ENCODE measurements around the gene TMEM115. TPM values are rescaled to one million over a fixed set of nuclear protein-coding genes. Genes with fewer than 3 reads are reported as not detected.

TMEM115 gene, protein sequence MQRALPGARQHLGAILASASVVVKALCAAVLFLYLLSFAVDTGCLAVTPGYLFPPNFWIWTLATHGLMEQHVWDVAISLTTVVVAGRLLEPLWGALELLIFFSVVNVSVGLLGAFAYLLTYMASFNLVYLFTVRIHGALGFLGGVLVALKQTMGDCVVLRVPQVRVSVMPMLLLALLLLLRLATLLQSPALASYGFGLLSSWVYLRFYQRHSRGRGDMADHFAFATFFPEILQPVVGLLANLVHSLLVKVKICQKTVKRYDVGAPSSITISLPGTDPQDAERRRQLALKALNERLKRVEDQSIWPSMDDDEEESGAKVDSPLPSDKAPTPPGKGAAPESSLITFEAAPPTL
- 59.6 and 74.7 TPM in 2 replicates for total RNA-seq

DNA sequence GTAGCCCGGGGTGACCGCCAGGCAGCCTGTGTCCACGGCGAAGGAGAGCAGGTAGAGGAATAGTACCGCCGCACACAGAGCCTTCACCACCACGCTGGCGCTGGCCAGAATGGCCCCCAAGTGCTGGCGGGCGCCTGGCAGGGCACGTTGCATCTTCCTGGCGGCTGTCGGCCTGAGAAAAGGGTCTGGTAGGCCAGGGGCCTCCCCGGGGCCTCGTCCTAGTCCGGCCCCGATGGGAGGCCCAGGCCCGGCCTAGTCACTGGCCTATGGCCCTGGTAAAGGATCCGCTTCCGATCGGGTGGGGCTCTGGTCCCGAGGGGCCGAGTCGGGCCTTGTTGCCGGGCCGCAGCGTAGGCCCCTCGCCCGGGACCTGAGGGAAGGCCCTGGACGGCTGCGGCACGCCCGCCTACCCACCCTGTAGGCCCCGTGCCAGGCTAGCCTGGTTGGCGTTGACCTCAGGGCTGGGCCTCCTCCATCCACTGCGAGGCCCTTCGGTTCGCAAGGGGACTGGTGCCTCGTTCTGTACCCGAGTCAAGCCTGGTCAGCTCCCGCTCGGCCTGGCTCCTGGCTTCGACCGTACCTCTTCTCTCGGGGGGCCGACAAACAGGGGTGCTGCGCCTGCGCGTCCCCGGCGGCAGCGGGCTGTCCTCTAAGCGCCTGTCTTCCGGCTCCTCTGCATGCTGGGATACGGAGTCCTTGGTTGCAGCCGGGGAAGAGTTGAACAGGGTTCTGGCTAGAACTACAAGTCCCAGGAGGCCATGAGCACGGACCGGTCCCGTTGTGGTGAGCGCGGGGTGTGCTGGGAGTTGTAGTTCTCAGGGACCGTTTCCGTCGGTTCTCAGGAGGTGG is at the start of gene TMEM115:
Gene TMEM115, minus strand, starts transcription at position 611 of the 849 bp plus-strand sequence. Its CDS starts 458 bp downstream, at position 153.

DNA sequence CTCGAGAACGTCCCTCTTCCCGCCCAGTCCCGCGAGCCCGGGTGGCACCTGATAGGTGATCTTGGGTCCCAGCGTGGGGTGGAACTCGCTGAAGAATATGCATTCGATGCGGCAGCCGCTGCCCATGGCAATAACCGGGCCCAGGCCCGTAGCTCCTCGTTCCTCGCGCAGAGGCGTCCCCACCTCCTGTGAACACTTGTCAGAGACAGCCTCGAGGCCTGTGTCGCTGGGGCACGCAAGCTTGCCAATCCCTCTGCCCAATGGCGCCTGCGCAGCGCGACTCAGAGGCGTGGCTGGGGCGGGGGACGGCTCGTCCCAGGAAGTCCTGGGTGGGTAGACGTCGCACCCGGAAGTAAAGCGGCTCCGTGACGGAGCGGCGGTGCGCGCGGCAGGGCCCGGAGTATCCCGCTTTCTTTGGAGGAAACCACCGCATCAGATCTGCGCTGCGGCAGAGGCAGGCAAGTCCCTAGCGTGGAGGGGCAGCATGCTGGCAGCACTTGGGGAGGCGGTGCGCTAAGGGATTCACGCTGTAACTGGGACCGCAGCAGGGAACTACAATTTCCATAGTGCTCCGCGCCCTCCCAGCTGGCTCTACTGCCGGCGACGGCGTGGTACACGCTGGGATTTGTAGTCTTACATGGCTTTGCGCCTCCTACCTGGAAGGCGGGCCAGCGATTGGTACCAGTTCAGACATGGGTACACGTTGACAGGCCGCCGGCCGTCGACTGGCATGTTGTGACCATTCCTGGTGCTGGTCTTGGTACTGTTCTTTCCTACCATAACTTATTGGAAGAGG is 8.6 kb downstream of the TMEM115 start, which contains the start of the genes CYB561D2 and NPRL2:
Gene CYB561D2, plus strand, starts transcription at position 336 of the 796 bp plus-strand sequence. CDS start 572 bp downstream, outside the sequence.
Gene NPRL2, minus strand, starts transcription at position 249 of the 796 bp plus-strand sequence. Its CDS starts 123 bp downstream, at position 126.

GRCh38 chr3:50345586-50346234 is 13.6 kb downstream of the TMEM115 start, which contains the start of gene ZMYND10:
Gene ZMYND10 (minus strand): TSS chr3:50345732. CDS start chr3:50345579, 153 bp downstream.

GRCh38 chr3:50340448-50341329 is 18.6 kb downstream of the TMEM115 start, which contains the start of gene RASSF1:
Gene RASSF1 (minus strand): TSS chr3:50340836. CDS start chr3:50340805, 31 bp downstream.

GRCh38 chr3:50327943-50328691 is 31.2 kb downstream of the TMEM115 start, which contains the start of gene TUSC2:
Gene TUSC2 (minus strand): TSS chr3:50328223. CDS start chr3:50328099, 124 bp downstream.

GRCh38 chr3:50322386-50323091 is 36.8 kb downstream of the TMEM115 start, which contains the start of gene HYAL2:
Gene HYAL2 (minus strand): TSS chr3:50322745. CDS start chr3:50320489, 2,256 bp downstream.

Other genes starting within 250 kb of the TMEM115 start
- gene SEMA3F, start 204.2 kb downstream of the TMEM115 start, total RNA-seq = 12.4 and 40.2 TPM in 2 replicates
- gene GNAT1, start 167.9 kb downstream of the TMEM115 start, total RNA-seq = not detected in 2 replicates
- gene SLC38A3, start 154.2 kb downstream of the TMEM115 start, total RNA-seq = 0.40 TPM in 1 of 2 replicates, not detected in the other
- gene GNAI2, start 123.3 kb downstream of the TMEM115 start, total RNA-seq = 137 and 271 TPM in 2 replicates
- 3.1 and 26.3 TPM in 2 replicates for gene SEMA3B, start 90.4 kb downstream of the TMEM115 start, total RNA-seq
- gene LSMEM2, start 80.4 kb downstream of the TMEM115 start, total RNA-seq = not detected in 2 replicates
- 39.0 and 86.2 TPM in 2 replicates for gene IFRD2, start 67.1 kb downstream of the TMEM115 start, total RNA-seq
- gene HYAL3, start 60.1 kb downstream of the TMEM115 start, total RNA-seq = 7.4 and 13.4 TPM in 2 replicates
- 12.3 and 14.3 TPM in 2 replicates for gene NAA80, start 60.1 kb downstream of the TMEM115 start, total RNA-seq
- 1.3 and 4.5 TPM in 2 replicates for gene HYAL1, start 55.9 kb downstream of the TMEM115 start, total RNA-seq
- gene HYAL2, start 36.8 kb downstream of the TMEM115 start, total RNA-seq = 68.3 and 88.3 TPM in 2 replicates
- gene TUSC2, start 31.3 kb downstream of the TMEM115 start, total RNA-seq = 17.6 and 45.5 TPM in 2 replicates
- 31.2 and 42.7 TPM in 2 replicates for gene RASSF1, start 18.7 kb downstream of the TMEM115 start, total RNA-seq
- 0.48 and 1.4 TPM in 2 replicates for gene ZMYND10, start 13.8 kb downstream of the TMEM115 start, total RNA-seq
- 15.4 and 16.0 TPM in 2 replicates for gene NPRL2, start 8.7 kb downstream of the TMEM115 start, total RNA-seq
- 29.9 and 33.4 TPM in 2 replicates for gene CYB561D2, start 8.7 kb downstream of the TMEM115 start, total RNA-seq
- 0.08 TPM in 1 of 2 replicates, not detected in the other for gene CACNA2D2, start 144.1 kb upstream of the TMEM115 start, total RNA-seq
- gene C3orf18, start 208.2 kb upstream of the TMEM115 start, total RNA-seq = 7.4 and 11.9 TPM in 2 replicates
- gene HEMK1, start 210.0 kb upstream of the TMEM115 start, total RNA-seq = 13.4 and 15.6 TPM in 2 replicates